Mucosa of stomach (tissue), 1 donor: ENCODE results near the gene MEIS1.

Experiments used
- H3K27me3 ChIP-seq: one replicate; pipeline ENCODE4 v1.7.0; 2013; ENCODE audit warnings: mild to moderate bottlenecking, low read length; ENCODE audit not compliant: control insufficient read depth, insufficient read depth
- H3K36me3 ChIP-seq: one replicate; pipeline ENCODE4 v1.7.0; 2013; ENCODE audit warnings: low read length; ENCODE audit not compliant: control insufficient read depth, insufficient read depth
- H3K4me1 ChIP-seq: one replicate; pipeline ENCODE4 v1.7.0; 2013; ENCODE audit warnings: mild to moderate bottlenecking, low read length; ENCODE audit not compliant: control insufficient read depth, insufficient read depth
- H3K4me3 ChIP-seq: one replicate; pipeline ENCODE4 v1.7.0; 2013; ENCODE audit warnings: low read length
- H3K9ac ChIP-seq: one replicate; pipeline ENCODE4 v1.7.0; 2013; ENCODE audit warnings: mild to moderate bottlenecking, low read length, moderate library complexity
- H3K9me3 ChIP-seq: one replicate; pipeline ENCODE4 v1.7.0; 2013; ENCODE audit warnings: mild to moderate bottlenecking, low read length, moderate library complexity; ENCODE audit not compliant: control insufficient read depth
- donor health status: Pancreatic carcinoma.

The MEIS1 gene

GRCh38 chr2:66528974-66529724, 94.2 kb downstream of the MEIS1 start:
- no peaks in the 10 kb centered on the region for H3K27me3 ChIP-seq
- no peak overlapping the region for H3K9ac ChIP-seq
- peaks cover 4% of the 10 kb centered on the region for H3K36me3 ChIP-seq
- H3K9me3 ChIP-seq = no peaks in the 10 kb centered on the region
- no peak overlapping the region for H3K4me3 ChIP-seq
- H3K4me1 ChIP-seq = peaks cover 19% of the 10 kb centered on the region

- Histone ChIP-seq H3K27me3 (no peaks in the 10 kb centered on the region), H3K9me3 (no peaks in the 10 kb centered on the region), H3K4me1 (peaks cover 17% of the 10 kb centered on the region), H3K36me3 (peaks cover 4% of the 10 kb centered on the region), H3K9ac (no peak overlapping the region), H3K4me3 (no peak overlapping the region)
Observed at GRCh38 chr2:66530651-66531050, 95.7 kb downstream of the MEIS1 start.

GRCh38 chr2:66531155-66531554, 96.2 kb downstream of the MEIS1 start:
- Histone ChIP-seq H3K9ac (no peak overlapping the region), H3K9me3 (no peaks in the 10 kb centered on the region), H3K36me3 (peaks cover 4% of the 10 kb centered on the region), H3K4me3 (no peak overlapping the region), H3K4me1 (peaks cover 11% of the 10 kb centered on the region), H3K27me3 (no peaks in the 10 kb centered on the region)

- H3K27me3 ChIP-seq = no peaks in the 10 kb centered on the region
- H3K36me3 ChIP-seq = peaks cover 4% of the 10 kb centered on the region
- H3K4me1 ChIP-seq = peaks cover 7% of the 10 kb centered on the region
- no peak overlapping the region for H3K9ac ChIP-seq
- no peaks in the 10 kb centered on the region for H3K9me3 ChIP-seq
- H3K4me3 ChIP-seq = no peak overlapping the region
Observed at GRCh38 chr2:66531567-66531966, 96.6 kb downstream of the MEIS1 start.

- H3K9me3 ChIP-seq = no peaks in the 10 kb centered on the region
- no peak overlapping the region for H3K4me3 ChIP-seq
- no peak overlapping the region for H3K9ac ChIP-seq
- H3K27me3 ChIP-seq = no peaks in the 10 kb centered on the region
- H3K36me3 ChIP-seq = peaks cover 4% of the 10 kb centered on the region
- peaks cover 5% of the 10 kb centered on the region for H3K4me1 ChIP-seq
Observed at GRCh38 chr2:66532972-66533868, 98.3 kb downstream of the MEIS1 start.

- Histone ChIP-seq H3K27me3 (no peaks in the 10 kb centered on the region), H3K36me3 (peaks cover 4% of the 10 kb centered on the region), H3K4me3 (no peak overlapping the region), H3K9me3 (no peaks in the 10 kb centered on the region), H3K4me1 (peaks cover 5% of the 10 kb centered on the region), H3K9ac (no peak overlapping the region)
Observed at GRCh38 chr2:66534461-66534860, 99.5 kb downstream of the MEIS1 start.

GRCh38 chr2:66535574-66536289, 100.8 kb downstream of the MEIS1 start:
- Histone ChIP-seq H3K9me3 (no peaks in the 10 kb centered on the region), H3K9ac (no peak overlapping the region), H3K4me3 (no peak overlapping the region), H3K4me1 (peaks cover 3% of the 10 kb centered on the region), H3K36me3 (peaks cover 4% of the 10 kb centered on the region), H3K27me3 (no peaks in the 10 kb centered on the region)

GRCh38 chr2:66536290-66536673, 101.4 kb downstream of the MEIS1 start:
- Histone ChIP-seq H3K27me3 (no peaks in the 10 kb centered on the region), H3K9me3 (no peaks in the 10 kb centered on the region), H3K9ac (no peak overlapping the region), H3K4me3 (no peak overlapping the region), H3K4me1 (no peaks in the 10 kb centered on the region), H3K36me3 (peaks cover 4% of the 10 kb centered on the region)

GRCh38 chr2:66536997-66537396, 102.1 kb downstream of the MEIS1 start:
- H3K9me3 ChIP-seq = no peaks in the 10 kb centered on the region
- no peaks in the 10 kb centered on the region for H3K27me3 ChIP-seq
- no peaks in the 10 kb centered on the region for H3K4me1 ChIP-seq
- no peak overlapping the region for H3K4me3 ChIP-seq
- no peak overlapping the region for H3K9ac ChIP-seq
- H3K36me3 ChIP-seq = no peaks in the 10 kb centered on the region

GRCh38 chr2:66538291-66538690, 103.4 kb downstream of the MEIS1 start:
- Histone ChIP-seq H3K4me3 (no peak overlapping the region), H3K27me3 (no peaks in the 10 kb centered on the region), H3K9ac (no peak overlapping the region), H3K9me3 (no peaks in the 10 kb centered on the region), H3K36me3 (no peaks in the 10 kb centered on the region), H3K4me1 (no peaks in the 10 kb centered on the region)

- no peak overlapping the region for H3K4me3 ChIP-seq
- H3K36me3 ChIP-seq = no peaks in the 10 kb centered on the region
- no peaks in the 10 kb centered on the region for H3K9me3 ChIP-seq
- no peaks in the 10 kb centered on the region for H3K27me3 ChIP-seq
- H3K4me1 ChIP-seq = no peaks in the 10 kb centered on the region
- no peak overlapping the region for H3K9ac ChIP-seq
Observed at GRCh38 chr2:66539452-66539851, 104.5 kb downstream of the MEIS1 start.

- Histone ChIP-seq H3K9me3 (no peaks in the 10 kb centered on the region), H3K27me3 (no peaks in the 10 kb centered on the region), H3K9ac (no peak overlapping the region), H3K4me3 (no peak overlapping the region), H3K4me1 (peaks cover 8% of the 10 kb centered on the region), H3K36me3 (no peaks in the 10 kb centered on the region)
Observed at GRCh38 chr2:66541646-66542045, 106.7 kb downstream of the MEIS1 start.
